Mucosa of gallbladder (tissue), 1 donor: ENCODE results near the gene TNFRSF14. TPM values are rescaled to one million over a fixed set of nuclear protein-coding genes. Genes with fewer than 3 reads are reported as not detected.
"Not testable (repeated sequence)": the region's sequence is repeated elsewhere in the genome, so short reads cannot be mapped to it uniquely, and the experiment has no call there.

Source experiments
- DNase-seq: peaks from one replicate; pipeline ENCODE4 v3.0.0-alpha.2; 2020; ENCODE audit warnings: low spot score
- total RNA-seq: library from RNA; stranded (reverse); gene quantifications from one replicate; pipeline ENCODE4 v1.2.1, GENCODE V29; 2021
- donor health status: DM: no; HTN: no; CAD: no.

TNFRSF14 gene
- total RNA-seq, 1 donor from 2014 or later: 231 TPM

DNA sequence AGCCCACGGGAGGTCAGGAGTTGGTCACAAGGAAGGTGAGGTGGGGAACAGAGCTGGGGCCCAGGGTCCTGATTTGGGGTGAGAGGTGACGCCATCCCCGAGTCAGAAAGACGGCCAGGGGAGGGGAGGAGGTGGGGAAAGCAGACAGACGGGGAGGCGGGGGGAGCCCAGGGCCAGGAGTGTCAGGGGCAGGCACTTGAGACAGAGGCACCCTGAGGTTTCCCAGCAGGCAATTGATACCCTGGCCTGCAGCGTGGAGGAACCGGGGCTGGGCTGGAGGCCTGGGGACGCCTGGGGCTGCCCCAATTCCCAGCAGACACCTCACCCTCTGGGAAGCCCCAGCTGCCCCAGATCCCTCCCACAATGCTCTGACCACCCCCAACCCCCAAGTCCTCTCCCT is 3.1 kb upstream of the TNFRSF14 start:
- not testable (repeated sequence) for DNase-seq

DNA sequence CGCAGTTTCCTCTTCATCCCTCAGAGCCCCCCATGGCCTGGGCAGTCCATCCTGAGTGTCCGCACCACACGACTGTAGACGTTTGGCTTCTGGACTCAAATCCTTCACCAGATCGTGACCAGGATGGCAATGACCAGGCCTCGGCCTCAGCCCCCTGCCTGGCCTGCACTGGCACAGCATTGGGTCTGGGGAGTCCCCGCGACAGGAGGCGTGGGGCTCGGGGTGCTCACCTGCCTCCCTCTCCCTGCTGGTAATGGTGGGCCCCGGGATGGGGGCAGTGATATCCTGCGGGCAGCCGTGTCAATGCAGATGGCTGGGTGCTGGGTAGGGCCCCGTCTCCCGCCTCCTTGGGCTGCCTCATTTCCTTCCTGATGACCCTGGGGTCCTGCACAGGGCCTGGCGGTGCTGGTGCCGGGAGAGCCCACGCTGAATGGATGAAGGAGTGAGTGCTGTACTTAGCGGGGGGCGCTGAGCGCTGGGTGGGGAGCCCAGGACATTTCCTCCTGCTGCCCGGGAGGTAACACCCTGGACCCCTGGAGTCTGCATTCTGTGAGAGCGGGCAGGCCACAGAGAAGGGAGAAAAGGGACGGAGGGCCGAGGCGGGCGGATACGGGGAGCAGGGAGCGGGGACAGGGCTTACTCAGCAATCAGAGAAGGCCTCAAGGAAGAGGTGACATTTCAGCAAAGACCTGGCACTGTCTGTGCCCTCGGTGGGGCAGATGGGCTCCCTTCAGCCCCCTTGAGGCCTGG is 2.1 kb upstream of the TNFRSF14 start:
- DNase-seq: no peak

DNA sequence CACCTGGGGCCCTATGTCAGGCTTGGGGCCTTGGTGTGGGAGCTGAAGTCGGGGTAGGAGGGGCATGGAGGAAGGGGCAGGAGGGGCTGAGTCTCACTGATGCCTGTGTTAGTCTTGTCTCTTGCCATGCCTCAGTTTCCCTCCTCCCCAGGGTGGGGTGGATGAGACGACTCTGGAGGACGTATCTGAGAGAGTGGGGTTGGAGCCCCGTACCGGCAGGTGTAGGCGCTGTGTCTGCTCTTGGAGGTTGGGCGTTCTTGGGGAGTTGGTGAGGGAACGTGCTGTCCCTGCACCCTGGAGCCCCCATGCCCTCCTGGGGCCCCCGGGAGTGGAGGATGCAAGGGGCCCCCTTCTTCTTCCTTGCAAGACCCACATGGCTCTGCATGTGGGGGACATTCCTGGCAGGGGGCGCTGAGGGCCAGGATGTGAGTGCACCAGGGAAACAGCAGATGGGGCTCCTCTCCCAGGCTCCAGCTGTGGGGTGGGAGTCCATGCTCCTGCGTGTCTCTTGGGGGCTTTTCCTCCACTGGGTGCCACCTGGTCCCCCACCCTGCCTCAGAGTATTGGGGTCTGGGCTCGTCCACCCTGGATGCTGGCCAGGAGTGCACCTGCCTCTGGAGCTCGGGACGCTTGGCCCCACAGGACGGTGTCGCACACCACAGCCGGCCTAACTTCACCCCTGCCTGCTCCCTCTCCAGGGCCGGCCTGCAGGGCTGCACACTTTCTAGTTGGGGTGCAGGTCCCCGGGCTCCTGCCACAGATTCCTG is 1.4 kb upstream of the TNFRSF14 start:
- DNase-seq: peak; percentile 33

DNA sequence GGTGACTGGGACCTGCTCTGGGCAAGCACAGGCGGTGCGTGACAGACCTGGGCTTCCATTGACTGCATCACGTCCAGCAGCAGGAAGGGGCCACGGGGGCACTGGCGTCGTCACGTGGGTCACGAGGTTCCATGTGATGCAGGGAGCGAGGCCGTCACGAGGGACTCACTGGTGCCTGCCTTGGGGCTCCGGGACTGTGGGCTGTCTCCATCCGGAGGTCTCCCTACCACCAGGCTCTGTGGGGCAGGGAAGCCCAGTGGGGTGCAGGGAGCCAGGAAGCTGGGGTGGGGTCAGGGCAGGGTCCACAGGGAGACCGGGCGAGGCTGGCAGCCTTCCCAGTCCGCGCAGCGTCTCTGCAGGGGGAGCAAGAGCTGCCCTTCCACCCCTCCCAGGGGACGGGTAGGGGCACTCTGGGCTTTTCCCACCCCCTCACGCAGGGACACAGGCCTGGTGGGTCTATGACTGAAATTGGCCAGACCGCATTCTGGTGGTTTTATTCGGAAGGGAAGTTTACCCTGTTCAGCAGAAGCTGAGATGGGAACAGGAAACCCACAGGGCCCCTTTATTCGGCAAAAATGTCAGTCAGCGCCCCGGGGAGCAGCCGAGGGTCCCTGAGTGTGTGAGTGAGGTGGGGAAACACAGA is 416 bp upstream of the TNFRSF14 start:
- peak; percentile 93 for DNase-seq

DNA sequence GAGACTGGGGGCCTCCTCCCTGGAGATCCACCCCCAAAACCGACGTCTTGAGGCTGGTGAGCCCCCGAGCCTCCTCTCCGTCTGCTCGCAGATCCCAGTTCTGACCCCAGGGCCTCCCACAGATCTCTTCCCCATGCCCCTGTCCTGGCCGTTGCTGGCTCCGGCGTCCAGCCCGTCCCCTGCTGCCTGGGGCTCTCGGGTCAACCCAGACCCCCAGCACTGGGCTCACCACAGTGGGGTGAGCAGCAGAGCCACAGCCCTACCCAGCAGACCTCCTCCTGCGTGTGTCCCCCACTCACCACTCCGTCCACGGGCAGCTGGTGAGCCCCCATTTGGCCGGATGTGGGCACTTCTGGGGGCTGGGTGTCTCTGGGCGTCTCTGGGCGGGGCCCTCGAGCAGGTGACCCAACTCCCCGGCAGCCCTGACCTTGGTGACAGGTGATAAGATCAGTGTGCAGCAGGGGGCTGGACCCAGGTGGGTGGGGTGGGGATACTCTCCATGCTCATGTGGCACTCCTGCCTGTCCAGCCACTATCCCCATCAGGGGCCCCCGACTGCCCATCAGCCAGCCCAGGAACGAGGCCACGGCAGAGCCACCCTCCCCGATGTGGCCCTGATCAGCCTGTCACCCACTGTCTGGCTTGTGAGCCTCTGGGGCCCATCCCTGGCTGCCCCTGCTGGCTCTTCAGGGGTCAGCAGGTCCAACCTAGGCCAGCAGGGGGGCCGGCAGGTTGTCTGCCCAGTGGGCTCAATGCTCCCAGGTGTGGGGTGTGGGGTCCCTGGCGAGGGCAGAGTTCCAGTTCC is 709 bp downstream of the TNFRSF14 start:
- DNase-seq: no peak

DNA sequence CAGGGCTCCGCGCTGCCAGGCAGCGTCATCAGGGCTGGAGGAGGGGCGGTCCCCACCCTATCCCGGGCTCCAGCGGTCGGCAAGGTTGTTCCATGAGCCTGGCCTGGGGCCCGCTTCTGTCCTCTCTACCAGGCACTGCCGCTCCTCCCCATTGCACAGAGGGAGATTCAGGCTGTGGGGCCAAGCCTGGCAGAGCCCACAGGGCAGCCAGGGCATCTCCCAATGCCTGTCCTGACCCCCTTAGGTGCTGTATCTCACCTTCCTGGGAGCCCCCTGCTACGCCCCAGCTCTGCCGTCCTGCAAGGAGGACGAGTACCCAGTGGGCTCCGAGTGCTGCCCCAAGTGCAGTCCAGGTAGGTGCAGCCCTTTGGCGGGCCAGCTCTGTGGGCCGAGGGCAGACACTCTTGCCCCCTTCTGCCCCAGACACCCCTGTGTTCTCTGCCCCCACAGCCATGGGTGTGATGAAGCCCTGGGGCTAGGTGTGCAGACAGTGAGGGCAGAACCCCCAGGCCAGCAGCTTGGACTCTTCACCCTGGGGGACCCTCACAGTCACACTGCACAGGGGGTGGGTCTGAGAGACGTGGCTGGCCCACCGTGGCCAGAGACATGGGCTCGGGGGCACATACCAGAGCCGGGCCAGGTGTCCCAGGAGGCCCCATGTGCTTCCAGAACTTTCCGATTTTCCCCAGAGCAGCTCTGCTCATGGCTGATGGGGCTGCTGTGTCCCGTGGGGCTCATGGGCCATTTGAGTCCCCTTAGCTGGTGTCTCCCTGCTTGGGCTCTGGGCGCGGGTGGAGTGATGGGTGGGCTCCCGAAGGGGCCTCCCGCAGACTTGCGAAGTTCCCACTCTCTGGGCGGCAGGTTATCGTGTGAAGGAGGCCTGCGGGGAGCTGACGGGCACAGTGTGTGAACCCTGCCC is 1.6 kb downstream of the TNFRSF14 start:
- DNase-seq: peak; percentile 62

DNA sequence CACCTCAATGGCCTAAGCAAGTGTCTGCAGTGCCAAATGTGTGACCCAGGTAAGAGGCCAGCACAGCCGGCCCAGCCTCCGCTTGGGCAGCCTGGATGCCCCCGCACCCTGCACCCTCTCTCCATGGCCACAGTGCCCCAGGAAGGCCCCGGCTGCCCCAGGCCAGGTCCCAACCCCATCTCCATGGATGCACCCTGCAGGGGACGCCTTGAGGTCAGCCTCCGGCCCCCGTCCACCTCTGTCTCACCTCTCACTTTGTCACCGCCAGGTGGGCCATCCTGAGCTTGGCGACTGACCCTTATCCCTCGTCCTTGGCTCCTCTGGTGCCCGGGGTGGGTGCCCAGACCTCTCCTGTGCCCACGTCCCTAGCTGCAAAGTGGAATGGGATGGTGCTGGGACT is 2.2 kb downstream of the TNFRSF14 start:
- DNase-seq: no peak

DNA sequence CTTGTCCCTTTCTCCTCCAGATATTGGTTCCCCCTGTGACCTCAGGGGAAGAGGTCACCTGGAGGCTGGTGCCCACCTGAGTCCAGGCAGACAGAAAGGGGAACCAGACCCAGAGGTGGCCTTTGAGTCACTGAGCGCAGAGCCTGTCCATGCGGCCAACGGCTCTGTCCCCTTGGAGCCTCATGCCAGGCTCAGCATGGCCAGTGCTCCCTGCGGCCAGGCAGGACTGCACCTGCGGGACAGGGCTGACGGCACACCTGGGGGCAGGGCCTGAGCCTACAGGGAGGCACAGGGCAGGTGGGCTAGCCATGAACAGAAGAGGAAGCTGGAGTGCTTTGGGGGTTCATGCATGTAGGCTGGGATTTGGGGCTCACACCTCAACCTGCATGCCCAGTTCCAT is 2.7 kb downstream of the TNFRSF14 start:
- no peak for DNase-seq

DNA sequence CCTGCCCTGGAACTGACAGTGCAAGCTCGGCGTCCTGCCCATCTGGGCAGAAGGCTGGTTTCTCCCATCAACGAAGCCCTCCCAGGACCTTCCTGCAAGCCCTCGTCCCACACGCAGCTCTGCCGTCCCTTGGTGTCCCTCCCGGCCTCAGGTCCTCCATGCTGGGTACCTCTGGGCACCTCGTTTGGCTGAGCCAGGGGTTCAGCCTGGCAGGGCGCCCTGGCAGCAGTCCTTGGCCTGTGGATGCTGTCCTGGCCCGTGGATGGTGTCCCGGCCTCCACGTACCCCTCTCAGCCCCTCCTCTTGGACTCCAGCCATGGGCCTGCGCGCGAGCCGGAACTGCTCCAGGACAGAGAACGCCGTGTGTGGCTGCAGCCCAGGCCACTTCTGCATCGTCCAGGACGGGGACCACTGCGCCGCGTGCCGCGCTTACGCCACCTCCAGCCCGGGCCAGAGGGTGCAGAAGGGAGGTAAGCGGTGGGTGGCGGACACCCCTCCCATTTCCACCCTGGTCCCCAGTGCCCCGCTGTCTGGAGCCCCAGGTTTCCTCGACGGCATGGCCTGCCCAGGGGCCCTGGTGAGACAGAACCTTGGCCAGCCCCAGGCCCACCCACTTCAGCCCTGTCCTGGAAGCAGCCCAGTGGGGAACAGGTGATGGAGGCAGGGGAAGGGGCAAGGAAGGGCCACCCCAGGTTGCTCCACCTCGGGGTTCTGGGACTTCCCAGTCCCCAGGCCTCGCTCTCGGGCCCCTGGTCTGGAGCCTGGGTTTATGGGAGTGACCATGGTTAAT is 3.5 kb downstream of the TNFRSF14 start:
- DNase-seq: no peak

DNA sequence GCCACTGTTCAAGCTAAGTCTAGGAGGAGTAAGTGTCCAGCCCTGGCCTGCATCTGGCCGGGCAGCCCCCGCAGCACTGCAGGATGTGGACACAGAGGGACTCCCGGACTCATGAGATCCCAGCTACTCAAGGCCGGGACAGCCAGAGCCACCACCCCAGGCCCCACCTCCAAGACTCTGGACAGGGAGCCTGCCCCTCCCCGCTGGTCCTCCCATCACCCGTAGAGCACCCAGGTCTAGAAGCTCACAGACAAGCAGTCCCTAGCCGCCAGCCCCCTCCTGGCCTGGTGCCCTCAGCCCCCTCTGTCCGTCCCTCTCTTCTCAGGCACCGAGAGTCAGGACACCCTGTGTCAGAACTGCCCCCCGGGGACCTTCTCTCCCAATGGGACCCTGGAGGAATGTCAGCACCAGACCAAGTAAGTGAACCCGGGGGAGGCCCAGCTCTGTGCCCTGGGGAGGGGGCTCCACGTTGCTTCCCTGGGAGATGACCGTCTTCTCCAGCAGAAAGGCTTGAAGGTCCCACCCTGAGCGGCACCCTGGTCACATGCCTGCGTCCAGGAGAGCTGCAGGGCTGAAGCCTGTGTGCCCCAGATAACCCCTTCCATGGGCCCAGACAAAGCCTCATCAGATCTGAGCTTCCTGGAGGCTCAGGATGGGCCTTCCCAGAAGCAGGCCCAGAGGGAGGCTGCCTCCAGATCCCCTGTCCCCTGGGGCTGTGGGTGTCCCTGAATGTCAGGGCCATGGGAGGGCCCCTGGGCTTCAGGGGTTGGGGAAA is 4.3 kb downstream of the TNFRSF14 start:
- no peak for DNase-seq

DNA sequence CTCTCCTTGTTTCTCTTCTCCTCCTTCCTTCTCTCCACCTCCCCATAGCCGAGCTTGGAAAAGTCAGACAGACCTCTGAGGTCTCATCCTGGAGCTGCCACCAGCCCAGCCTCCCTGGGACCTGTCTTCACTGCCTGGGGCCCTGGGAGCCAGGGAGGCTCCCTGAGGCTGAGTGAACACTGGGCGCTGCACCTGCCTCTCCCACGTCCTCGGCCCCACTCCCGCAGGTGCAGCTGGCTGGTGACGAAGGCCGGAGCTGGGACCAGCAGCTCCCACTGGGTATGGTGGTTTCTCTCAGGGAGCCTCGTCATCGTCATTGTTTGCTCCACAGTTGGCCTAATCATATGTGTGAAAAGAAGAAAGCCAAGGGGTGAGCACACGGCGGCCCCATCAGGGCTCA is 5.3 kb downstream of the TNFRSF14 start:
- no peak for DNase-seq

DNA sequence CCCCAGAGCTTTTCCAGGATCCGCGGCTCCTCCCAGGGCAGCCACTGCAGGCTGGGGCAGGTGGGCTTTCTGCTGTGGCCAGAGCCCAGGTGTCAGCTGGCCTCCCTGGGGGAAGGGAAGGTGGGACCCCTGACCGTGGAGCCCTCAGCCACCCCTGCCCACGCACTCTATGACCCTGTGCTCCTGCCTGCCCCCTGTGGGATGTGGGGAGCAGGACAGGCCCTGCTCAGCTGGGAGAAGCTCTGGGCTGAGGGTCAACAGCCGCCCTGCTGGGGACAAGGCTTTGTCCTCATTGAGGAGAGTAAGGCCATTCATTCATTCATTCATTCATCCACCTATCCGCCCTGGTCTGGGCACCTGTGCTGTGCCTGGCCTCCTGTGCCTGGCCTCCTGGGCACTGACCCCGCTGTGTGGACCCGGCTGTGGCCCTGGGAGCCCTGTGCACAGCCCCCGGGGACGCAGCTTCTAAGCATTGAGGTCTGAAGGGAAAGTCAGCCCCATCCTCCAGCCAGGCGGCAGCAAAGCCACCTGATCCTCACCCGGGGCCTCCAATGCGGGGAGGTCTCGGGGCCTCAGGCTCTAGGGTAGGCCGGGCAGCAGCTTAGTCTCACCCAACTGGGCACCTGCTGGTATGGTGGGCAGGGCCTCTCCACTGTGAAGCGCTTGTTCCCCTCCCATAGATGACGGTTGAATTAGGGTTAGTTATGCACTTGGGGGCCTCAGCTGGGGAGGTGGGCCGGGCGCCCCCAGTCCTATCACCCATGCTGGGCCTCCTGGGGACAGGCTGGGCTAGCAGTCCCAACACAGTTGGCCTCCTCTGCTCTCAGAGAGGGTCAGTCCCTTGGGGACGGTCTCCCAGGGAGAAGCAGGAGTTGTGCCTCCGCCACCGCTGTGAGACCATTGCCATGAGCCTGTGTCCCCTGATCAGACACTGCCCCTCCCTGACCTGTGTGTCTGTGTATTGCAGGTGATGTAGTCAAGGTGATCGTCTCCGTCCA is 6.0 kb downstream of the TNFRSF14 start:
- DNase-seq: no peak

DNA sequence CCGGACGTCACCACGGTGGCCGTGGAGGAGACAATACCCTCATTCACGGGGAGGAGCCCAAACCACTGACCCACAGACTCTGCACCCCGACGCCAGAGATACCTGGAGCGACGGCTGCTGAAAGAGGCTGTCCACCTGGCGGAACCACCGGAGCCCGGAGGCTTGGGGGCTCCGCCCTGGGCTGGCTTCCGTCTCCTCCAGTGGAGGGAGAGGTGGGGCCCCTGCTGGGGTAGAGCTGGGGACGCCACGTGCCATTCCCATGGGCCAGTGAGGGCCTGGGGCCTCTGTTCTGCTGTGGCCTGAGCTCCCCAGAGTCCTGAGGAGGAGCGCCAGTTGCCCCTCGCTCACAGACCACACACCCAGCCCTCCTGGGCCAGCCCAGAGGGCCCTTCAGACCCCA is 7.0 kb downstream of the TNFRSF14 start:
- no peak for DNase-seq

DNA sequence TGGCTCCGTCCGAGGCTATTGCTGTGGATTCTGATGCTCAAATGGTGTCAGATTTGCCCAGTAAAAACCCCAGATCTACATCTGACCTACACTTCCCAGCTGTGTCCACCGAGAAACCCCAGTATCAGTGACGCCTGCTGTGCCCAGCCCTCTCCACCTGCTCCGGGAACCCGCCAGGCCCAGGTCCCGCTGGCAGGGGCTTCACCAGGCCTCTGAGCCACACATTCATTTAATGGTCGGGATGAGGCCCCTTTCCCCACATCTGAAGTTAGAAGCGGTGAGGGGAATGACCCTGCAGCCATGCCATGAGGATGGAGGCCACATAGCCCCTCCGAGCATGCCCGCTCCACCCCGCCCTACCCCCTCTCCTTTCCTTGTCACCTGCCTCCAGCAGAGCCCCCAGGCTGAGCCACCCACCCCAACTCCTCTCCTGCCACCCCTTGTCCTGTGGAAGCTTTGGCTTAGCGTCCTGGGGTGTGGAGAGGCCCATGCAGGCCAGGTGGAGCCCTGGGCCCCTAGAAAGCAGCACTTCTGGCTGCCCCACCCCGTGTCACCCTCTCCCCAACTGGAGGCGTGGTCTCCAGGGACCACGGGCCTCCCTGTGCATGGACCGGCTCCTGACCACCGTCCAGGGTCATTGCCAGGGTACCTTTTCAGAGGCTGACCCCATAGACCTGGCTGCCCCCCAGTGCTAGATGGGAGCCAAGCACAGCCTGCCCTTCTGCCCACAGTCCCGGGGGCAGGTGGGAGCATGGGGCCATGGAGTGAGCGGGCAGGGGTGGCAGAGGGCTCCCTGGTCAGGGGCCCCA is 8.0 kb downstream of the TNFRSF14 start:
- DNase-seq: no peak

DNA sequence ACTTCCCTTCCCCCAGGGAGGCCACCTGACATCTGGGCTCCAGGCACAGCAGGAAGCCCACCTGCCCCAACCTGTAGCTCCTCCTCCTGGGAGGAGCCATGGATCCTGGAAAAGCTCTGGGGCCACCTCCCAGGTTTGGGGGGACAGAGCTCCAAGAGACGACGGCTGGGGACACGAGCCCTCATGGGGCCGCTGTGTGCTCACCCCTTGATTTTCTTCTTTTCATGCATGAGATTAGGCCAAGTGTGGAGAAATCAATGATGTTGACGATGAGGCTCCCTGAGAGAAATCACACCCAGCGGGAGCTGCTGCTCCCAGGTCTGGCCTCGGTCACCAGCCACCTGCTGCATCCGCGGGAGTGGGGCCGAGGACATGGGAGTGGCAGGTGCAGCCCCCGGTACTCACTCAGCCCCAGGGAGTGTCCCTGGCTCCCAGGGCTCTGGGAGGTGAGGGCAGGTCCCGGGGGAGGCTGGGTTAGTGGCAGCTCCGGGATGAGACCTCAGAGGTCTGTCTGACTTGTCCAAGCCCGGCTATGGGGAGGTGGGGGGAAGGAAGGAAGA is 8.7 kb downstream of the TNFRSF14 start:
- DNase-seq: peak; percentile 61

DNA sequence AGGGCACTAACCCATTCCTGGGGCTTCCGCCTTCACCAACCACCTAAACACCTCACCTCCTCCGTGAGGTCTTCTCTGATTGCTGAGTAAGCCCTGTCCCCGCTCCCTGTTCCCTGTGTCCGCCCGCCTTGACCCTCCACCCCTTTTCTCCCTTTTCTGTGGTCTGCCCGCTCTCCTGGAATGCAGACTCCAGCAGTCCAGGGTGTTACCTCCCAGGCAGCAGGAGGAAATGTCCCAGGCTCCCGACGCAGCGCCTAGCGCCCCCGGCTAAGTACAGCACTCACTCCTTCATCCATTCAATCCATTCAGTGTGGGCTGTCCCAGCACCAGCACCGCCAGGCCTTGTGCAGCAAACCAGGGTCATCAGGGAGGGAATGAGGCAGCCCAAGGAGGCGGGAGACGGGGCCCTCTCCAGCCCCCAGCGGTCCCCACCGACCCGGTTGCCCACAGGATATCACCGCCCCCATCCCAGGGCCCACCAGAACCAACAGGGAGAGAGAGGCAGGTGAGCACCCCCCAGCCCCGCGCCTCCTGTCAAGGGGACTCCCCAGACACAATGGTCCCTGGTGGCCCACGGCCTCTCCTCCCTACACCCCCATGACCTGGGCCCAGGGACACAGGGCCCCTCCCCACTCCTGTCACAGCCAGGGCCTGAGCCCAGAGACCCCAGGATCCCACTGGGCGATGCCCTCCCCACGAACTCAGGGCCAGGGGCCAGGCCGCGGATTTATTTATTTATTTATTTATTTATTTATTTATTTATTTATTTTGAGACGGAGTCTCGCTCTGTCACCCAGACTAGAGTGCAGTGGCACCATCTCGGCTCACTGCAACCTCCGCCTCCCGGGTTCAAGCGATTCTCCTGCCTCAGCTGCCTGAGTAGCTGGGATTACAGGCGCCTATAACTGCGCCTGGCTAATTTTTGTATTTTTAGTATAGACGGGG is 10.2 kb downstream of the TNFRSF14 start:
- DNase-seq: no peak
